Activated gamma-delta T cell treated with anti-CD3 and anti-CD28 coated beads, Interleukin-2, amount 50 U/mL, for 16 hours (primary cell): ENCODE measurements around the gene GIPC1.
A peak's percentile ranks its signal among the peaks of the same experiment; 100 is the strongest.
"Not testable (repeated sequence)": the region's sequence is repeated elsewhere in the genome, so short reads cannot be mapped to it uniquely, and the experiment has no call there.

Experiments used
- DNase-seq: peaks from one replicate; pipeline ENCODE4 v3.0.0-alpha.2; 2020; ENCODE audit warnings: low read depth

GIPC1 gene

GRCh38 chr19:14517840-14518505, 22.0 kb upstream of the GIPC1 start, which contains the start of gene DNAJB1:
TSS of gene DNAJB1 (minus strand) at chr19:14518397. CDS start at chr19:14518349, 48 bp downstream.
- peak; percentile 48 for DNase-seq

GRCh38 chr19:14517446-14517839, 21.5 kb upstream of the GIPC1 start:
- DNase-seq, result no peak

GRCh38 chr19:14516746-14517438, 21.0 kb upstream of the GIPC1 start:
- DNase-seq, result no peak

GRCh38 chr19:14516048-14516534, 20.2 kb upstream of the GIPC1 start:
- no peak for DNase-seq

- DNase-seq, result no peak
These were observed 19.6 kb upstream of the GIPC1 start for GRCh38 chr19:14515501-14516047.

GRCh38 chr19:14514215-14514863, 18.4 kb upstream of the GIPC1 start:
- DNase-seq, result no peak

- no peak for DNase-seq
These were observed 16.6 kb upstream of the GIPC1 start for GRCh38 chr19:14512406-14512961.

GRCh38 chr19:14511229-14511593, 15.3 kb upstream of the GIPC1 start:
- DNase-seq, result no peak

- no peak for DNase-seq
These were observed 14.6 kb upstream of the GIPC1 start for GRCh38 chr19:14510311-14511228.

- no peak for DNase-seq
These were observed 12.0 kb upstream of the GIPC1 start for GRCh38 chr19:14507704-14508542.

GRCh38 chr19:14505488-14506239, 9.7 kb upstream of the GIPC1 start:
- peak; percentile 59 for DNase-seq

- not testable (repeated sequence) for DNase-seq
These were observed 8.6 kb upstream of the GIPC1 start for GRCh38 chr19:14504575-14504974.

- no peak for DNase-seq
These were observed 7.4 kb upstream of the GIPC1 start for GRCh38 chr19:14503285-14503684.

GRCh38 chr19:14502334-14503092, 6.6 kb upstream of the GIPC1 start:
- no peak for DNase-seq

GRCh38 chr19:14497228-14497921, 1.4 kb upstream of the GIPC1 start:
- no peak for DNase-seq

- DNase-seq, result no peak
These were observed 904 bp upstream of the GIPC1 start for GRCh38 chr19:14496834-14497227.

GRCh38 chr19:14495672-14496028, 277 bp downstream of the GIPC1 start:
- no peak for DNase-seq

GRCh38 chr19:14494910-14495671, 836 bp downstream of the GIPC1 start:
- no peak for DNase-seq
